TTC549 (cell line): Measurements from ENCODE around the gene SPSB4.

ENCODE experiments used
- FAIRE-seq: peaks from 2 replicates; lab custom pipeline; 2012; peaks lifted over from hg19 to GRCh38; lab: Jason Lieb, UNC

SPSB4 gene

DNA sequence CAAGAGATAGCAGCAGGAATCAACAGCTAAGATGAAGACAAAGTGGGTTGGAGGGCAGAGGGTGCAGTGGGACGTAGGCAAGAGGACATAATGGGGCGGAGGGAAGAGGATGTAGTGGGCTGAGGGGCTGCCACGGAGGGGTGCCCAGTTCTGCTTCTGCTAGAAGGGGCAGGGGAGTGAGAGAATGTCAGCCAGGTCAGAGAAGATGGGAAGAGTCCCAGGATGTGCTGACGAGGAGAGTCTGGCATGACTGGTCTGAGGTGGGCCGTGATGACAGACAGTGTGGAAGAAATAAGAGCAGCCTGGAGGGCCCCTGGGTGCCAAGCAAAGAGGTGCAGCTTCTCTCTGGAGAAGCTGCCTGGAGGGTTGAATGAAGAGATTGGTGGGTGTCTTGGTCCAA lies 4.0 kb downstream of the SPSB4 start:
- no peak for FAIRE-seq

DNA sequence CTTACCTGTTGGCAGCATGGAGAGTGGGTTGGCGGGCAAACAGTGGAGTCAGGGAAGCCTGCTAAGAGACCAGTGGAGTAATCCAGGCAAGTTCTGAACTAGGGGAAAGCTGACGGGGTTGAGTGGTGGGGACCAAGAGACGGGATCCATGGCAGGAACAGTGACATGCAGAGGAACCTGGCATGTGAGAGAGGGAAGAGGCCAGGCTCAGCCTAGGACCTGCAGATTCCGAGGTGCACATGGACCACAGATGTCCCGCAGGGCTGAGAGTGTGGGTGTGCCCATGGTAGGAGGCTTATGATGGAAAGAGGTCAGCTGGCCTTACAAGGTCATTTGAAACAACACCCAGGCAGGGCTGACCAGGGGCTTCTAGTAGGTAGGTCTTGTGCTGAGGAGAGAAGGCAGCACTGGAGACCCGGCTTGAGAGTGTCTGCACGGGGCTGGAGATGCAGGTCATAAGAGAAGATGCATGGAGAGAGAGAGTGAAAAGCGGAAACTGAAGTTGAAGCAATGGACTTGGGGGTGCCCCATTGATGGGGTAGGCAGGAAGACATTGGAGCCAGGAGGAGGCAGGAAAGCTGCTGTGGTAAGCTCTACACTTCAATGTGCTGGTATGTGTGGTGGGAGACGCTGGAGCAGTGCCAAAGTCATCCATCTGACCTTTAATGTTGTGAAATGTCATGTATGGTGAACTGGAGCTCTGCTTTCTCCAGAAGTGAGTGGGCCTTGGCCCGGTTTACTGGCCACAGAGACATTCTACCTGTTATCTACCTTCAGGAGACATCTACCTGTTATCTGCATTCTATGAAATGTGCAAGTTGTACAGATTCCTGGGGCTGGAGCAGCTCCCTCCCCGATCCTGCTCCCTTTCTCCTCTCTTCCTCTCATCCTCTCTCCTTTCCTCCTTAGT lies 4.6 kb downstream of the SPSB4 start:
- FAIRE-seq = no peak

- no peak for FAIRE-seq
These were observed 5.6 kb downstream of the SPSB4 start for GRCh38 chr3:141056751-141057171.

DNA sequence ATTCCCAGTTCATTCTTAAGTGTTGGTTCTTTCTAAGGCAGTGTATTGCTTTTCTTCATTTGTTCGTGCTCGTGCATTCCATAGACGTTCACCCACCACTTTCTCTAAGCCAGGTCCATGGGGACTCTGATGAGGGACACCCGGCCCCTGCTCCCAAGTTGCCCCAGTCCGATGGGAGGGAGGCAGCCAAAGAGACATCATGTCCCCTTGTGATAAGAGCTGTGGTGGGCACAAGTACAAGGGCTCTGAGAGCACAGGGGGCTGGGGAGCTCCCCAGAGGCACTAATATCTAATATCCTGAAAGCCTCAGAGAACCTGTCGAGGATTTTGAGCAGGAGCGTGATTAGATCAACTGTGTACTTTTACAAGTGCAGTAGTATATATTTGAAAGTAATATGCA lies 6.3 kb downstream of the SPSB4 start:
- no peak for FAIRE-seq

DNA sequence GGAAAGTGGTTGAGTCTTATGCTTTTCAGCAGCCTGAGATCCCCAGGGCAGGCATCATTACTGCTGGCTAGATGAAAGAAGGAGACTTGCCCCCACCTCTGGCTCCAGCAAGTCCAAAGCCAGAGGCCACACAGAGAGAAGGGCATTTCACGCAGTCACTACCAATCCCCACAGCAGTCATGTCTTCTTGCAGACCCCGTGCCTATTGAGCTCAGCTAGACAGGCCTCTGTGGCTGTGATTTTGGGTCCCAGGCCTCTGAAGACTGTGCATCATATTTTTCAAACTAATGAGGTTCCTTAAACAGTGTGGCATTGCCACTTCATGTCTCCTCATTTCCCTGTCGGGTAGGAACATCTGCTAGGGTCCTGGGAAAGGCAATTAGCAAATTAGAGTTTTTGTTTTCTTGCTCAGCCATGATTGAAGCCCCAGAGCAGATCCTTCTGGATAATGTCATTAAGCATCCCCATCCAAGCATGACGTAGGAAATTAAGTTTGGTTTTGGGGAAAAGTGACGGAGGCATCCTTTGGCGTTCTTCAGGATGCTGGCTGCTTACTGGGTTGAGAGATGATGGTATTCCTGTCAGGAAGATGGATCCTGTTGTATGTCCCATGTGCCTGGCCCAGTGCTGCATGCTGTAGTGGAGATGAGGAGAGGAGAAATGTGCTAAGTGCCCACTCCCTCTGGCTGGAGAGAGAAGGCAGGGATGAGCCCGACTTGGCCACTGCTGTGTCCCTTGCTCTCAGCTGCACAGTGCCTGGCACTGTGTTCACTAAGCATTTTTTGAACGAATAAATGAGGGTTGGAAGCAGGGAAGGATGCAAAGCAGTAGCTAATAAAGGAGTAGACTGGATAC lies 7.0 kb downstream of the SPSB4 start:
- FAIRE-seq = no peak

- no peak for FAIRE-seq
These were observed 7.8 kb downstream of the SPSB4 start for GRCh38 chr3:141058996-141059395.

DNA sequence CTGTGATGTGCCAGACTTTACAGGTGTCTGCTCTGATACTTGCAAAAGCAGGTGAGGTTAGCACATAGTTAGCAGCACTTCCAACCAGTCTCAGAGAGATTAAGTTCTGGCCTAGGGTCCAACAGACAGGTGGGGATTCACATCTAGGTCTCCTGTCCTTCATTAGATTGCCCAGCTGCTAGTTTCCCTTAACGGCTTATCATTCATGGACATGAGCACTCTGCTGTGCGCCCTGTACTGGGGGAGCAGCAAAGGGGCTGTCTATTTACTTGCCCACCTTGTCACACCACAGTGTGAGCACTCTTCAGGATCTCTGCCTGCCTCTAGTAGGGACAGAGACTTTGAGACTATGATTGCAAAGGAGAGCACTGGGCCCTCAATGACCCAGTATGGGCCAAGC lies 8.7 kb downstream of the SPSB4 start:
- FAIRE-seq = no peak

DNA sequence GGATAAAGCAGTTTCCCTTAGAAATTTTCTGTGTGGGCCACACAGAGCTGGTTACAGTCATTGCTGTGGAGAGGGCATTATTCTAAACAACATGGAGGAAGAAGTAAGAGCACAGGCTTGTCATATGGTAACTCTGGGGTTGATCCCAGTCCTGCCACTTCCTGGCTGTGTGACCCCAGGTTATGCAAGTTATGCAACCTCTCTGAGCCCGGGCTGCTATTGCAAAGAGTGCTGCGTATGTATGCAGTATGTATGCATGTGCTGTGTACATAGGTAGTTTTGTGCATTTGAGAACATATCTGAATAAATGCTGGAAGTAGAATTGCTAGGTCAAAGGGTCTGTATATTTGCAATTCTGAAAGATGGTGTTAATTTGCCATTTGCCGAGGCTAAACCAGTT lies 9.2 kb downstream of the SPSB4 start:
- no peak for FAIRE-seq

GRCh38 chr3:141063831-141064230 lies 12.7 kb downstream of the SPSB4 start:
- no peak for FAIRE-seq

GRCh38 chr3:141064255-141064926 lies 13.2 kb downstream of the SPSB4 start:
- FAIRE-seq = no peak

- no peak for FAIRE-seq
These were observed 14.1 kb downstream of the SPSB4 start for GRCh38 chr3:141065258-141065657.

DNA sequence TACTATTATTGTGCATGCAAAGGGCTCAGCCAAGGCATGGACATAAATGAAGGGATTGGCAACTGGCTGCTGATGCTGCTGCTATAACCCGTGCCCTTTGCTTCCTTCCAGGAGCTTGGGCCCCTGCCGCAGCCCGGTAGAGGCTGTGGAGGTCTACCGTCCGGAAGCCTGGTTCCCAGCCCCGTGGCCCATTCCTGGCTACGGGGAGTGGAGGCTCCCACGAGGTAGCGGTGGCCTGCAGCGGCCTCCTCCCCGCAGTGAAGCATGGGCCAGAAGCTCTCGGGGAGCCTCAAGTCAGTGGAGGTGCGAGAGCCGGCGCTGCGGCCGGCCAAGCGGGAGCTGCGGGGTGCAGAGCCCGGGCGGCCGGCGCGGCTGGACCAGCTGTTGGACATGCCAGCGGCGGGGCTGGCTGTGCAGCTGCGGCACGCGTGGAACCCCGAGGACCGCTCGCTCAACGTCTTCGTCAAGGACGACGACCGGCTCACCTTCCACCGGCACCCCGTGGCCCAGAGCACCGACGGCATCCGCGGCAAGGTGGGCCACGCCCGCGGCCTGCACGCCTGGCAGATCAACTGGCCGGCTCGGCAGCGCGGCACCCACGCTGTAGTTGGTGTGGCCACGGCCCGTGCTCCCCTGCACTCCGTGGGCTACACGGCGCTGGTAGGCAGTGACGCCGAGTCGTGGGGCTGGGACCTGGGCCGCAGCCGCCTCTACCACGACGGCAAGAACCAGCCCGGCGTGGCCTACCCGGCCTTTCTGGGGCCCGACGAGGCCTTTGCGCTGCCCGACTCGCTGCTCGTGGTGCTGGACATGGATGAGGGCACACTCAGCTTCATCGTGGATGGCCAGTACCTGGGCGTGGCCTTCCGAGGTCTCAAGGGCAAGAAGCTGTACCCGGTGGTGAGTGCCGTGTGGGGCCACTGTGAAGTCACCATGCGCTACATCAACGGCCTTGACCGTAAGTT lies 15.0 kb downstream of the SPSB4 start:
- no peak for FAIRE-seq

- FAIRE-seq = no peak
These were observed 16.2 kb downstream of the SPSB4 start for GRCh38 chr3:141067206-141067974.

DNA sequence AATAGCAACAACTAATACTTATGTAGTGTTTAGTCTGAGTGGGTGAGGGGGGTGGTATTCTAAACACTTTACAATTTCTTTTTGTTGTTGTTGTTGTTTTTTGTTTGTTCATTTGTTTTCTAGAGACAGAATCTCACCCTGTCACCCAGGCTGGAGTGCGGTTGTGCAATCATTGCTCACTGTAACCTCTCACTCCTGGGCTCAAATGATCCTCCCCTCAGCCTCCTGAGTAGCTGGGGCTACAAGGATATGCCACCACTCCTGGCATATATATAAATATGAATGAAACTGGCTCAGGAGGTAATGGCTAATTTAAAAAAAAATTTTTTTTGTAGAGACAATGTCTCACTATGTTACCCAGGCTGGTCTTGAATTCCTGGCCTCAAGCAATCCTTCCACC lies 19.1 kb downstream of the SPSB4 start:
- no peak for FAIRE-seq

GRCh38 chr3:141070727-141071357 lies 19.7 kb downstream of the SPSB4 start:
- FAIRE-seq = no peak

GRCh38 chr3:141071681-141072260 lies 20.6 kb downstream of the SPSB4 start:
- FAIRE-seq = no peak

DNA sequence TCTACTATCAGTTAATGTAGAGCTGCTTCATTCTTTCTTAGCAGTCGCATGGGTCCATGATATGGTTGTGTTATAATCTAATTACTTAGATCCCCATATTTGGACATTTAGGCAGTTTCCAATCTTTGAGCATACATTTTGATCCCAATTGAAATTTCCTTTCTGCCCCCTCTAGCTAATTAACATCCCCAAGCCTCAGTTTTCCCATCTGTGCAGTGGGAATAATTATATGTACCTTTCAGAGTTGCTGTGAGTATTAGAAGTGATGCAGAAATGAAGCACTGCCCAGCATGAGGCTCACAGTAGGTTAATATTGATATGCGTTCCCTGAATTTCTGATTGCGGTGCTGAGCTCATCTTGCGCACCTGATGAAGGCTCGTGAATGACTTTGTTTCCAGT lies 21.8 kb downstream of the SPSB4 start:
- FAIRE-seq = no peak

DNA sequence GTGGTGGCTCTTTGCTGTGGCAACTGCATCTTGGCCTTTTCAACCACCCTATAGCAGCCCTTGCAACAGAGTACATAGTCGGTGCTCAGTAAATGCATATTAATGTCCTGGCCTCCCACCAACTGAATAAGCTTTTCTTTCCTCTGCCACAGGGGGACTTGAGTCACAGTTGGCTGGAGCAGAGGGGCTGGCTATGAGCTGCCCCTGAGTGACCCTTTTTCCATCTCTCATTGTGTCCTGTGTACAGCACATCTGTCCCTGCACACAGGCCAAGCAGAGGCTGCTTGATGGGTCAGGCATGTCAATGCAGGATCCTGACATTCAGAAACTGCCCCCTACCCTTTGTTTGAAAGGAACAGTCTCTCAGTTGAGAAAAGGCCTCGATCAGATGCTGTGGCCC lies 22.4 kb downstream of the SPSB4 start:
- FAIRE-seq = no peak

DNA sequence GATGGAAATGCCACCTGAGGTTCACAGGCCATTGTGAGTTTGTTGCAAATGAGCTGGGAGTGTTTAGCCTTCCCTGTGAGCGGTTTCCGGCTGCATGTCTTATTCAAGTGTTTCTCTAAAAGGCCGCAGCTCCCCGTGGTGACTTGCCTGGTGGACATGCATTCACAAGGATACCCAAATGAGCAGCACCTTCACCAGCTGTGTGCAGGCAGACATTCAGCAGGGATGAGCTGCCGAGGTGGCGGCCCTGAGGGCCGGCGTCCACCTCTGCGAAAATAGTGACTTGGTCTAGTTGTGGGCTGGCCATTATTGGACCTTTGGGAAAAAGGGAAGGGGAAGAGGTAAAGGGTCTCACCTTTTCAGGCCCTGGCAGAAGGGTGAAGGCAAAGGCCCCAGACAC lies 23.4 kb downstream of the SPSB4 start:
- FAIRE-seq = no peak
